Ascending aorta (tissue), 2 donors: ENCODE measurements around the gene RPLP2. TPM values are rescaled to one million over a fixed set of nuclear protein-coding genes. Genes with fewer than 3 reads are reported as not detected.
A peak's percentile ranks its signal among the peaks of the same experiment; 100 is the strongest.

Source experiments
- DNase-seq, 2 donors: peaks; one replicate each; pipeline ENCODE4 v3.0.0-alpha.2; 2019; ENCODE audit warnings: low spot score in 2 of 2
- H3K27ac ChIP-seq, 2 donors: fragments of 200-600 bp; sonication (generic); one replicate each; pipeline ENCODE4 v1.5.1; 2016 to 2017; ENCODE audit warnings: mild to moderate bottlenecking in 1 of 2
- H3K27me3 ChIP-seq: fragments of 200-600 bp; sonication (generic); one replicate; pipeline ENCODE4 v1.5.1; 2017
- H3K36me3 ChIP-seq, 2 donors: fragments of 200-600 bp; sonication (generic); one replicate each; pipeline ENCODE4 v1.5.1; 2016
- H3K4me1 ChIP-seq, 2 donors: fragments of 200-600 bp; sonication (generic); one replicate each; pipeline ENCODE4 v1.5.1; 2016 to 2017; ENCODE audit warnings: mild to moderate bottlenecking in 1 of 2
- H3K4me3 ChIP-seq, 2 donors: fragments of 200-600 bp; sonication (generic); one replicate each; pipeline ENCODE4 v1.5.1; 2016 to 2017; ENCODE audit warnings: mild to moderate bottlenecking in 1 of 2
- H3K9me3 ChIP-seq, 2 donors: fragments of 200-600 bp; sonication (generic); one replicate each; pipeline ENCODE4 v1.5.1; 2016
- intact Hi-C: fragments of 100-400 bp; cut with DNase I; formaldehyde crosslinking; loops from one replicate; pipeline ENCODE4 v1.15.1; 2023
- total RNA-seq: library from RNA; depleted of rRNA; stranded (reverse); fragments of >200 nt; gene quantifications from one replicate; pipeline ENCODE4 v1.1.0, GENCODE V29; 2016
- TF ChIP-seq, protein P1 (sequence below), 3 experiments: fragments of 200-600 bp in 2 of 3; fragments of 450-650 bp in 1 of 3; sonication (generic) in 2 of 3; IDR thresholded peaks; one replicate each; pipeline ENCODE4 v1.5.1; 2016 to 2019; ENCODE audit warnings: antibody characterized with exemption in 3 of 3, mild to moderate bottlenecking in 1 of 3, moderate library complexity in 1 of 3

Gene RPLP2
- total RNA-seq, 1 donor from 2014 or later = 897 TPM

DNA sequence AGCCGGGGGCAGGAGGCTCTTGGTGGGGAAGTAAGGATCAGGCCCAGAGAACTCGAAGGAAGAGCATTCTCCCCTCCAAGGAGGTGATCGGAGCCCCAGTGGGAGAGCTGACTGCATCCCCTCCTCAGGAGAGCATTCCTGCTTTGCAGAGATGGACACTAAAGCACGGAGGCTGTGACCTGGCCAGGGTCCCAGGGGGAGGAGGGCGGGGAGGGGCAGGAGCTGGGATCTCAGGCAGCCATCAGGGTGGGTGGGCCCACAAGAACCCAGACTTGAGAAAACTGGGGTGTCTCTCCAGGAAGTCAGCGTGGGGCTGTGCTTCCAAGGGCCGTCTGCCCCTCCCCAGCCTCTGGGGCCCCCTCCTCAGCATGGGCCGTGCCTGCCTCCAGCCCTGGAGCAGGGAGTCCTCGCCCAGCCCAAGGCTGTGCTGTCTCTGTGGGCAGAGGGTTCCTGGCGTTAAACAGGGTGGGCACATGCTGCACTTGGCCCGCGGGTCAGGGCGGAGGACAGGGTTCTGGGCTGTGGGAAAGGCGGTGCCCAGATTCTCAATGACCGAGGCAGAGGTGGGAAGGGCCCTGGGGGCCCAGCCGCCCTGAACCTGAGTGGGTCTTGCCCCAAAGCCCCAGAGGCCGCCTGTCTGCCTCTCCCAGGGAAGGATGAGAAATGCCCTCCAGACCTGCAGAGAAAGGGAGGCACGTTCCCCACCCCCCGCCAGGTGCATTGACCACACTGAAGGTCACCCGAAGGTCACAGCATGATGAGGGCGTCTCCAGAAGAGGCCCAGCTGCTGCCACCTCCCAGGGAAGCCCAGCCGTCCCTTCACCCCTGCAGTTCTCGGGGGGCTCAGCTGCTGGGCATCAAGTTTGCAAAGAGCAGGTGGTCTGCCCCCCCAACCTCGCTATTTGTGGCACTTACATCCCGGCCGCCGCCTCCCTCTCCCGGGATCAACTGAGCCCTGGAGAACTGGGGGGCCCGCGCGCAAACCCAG is 20.5 kb upstream of the RPLP2 start:
- H3K36me3 ChIP-seq = peaks cover 0 to 3% of the 10 kb centered on the region in 2 donors
- H3K27ac ChIP-seq = no peak overlapping the region
- intact Hi-C loops = no loop called here
- TF ChIP-seq, protein P1, sequence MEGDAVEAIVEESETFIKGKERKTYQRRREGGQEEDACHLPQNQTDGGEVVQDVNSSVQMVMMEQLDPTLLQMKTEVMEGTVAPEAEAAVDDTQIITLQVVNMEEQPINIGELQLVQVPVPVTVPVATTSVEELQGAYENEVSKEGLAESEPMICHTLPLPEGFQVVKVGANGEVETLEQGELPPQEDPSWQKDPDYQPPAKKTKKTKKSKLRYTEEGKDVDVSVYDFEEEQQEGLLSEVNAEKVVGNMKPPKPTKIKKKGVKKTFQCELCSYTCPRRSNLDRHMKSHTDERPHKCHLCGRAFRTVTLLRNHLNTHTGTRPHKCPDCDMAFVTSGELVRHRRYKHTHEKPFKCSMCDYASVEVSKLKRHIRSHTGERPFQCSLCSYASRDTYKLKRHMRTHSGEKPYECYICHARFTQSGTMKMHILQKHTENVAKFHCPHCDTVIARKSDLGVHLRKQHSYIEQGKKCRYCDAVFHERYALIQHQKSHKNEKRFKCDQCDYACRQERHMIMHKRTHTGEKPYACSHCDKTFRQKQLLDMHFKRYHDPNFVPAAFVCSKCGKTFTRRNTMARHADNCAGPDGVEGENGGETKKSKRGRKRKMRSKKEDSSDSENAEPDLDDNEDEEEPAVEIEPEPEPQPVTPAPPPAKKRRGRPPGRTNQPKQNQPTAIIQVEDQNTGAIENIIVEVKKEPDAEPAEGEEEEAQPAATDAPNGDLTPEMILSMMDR (IDR thresholded peaks at IDR 0.05) = no peak
- H3K4me3 ChIP-seq = peak overlapping the region in 1 of 2 donors; percentile 29
- no peaks in the 10 kb centered on the region for H3K4me1 ChIP-seq
- H3K27me3 ChIP-seq = peaks cover 3% of the 10 kb centered on the region
- no peak for DNase-seq
- no peaks in the 10 kb centered on the region for H3K9me3 ChIP-seq

- intact Hi-C loops = no loop called here
- Histone ChIP-seq H3K27me3 (peaks cover 3% of the 10 kb centered on the region), H3K36me3 (peaks cover 0 to 3% of the 10 kb centered on the region in 2 donors), H3K9me3 (no peaks in the 10 kb centered on the region), H3K4me3 (peak within 1 kb of the TSS in 1 of 2 donors; percentile 29), H3K27ac (no peak within 1 kb of the TSS), H3K4me1 (no peaks in the 10 kb centered on the region)
- TF ChIP-seq, protein P1 (IDR thresholded peaks at IDR 0.05) = no peak
- DNase-seq = no peak
Measured at GRCh38 chr11:789943-790342, 19.8 kb upstream of the RPLP2 start, which contains the start of gene CEND1. TSS of gene CEND1 (minus strand) at chr11:790090. CDS start at chr11:788576, 1,514 bp downstream.

DNA sequence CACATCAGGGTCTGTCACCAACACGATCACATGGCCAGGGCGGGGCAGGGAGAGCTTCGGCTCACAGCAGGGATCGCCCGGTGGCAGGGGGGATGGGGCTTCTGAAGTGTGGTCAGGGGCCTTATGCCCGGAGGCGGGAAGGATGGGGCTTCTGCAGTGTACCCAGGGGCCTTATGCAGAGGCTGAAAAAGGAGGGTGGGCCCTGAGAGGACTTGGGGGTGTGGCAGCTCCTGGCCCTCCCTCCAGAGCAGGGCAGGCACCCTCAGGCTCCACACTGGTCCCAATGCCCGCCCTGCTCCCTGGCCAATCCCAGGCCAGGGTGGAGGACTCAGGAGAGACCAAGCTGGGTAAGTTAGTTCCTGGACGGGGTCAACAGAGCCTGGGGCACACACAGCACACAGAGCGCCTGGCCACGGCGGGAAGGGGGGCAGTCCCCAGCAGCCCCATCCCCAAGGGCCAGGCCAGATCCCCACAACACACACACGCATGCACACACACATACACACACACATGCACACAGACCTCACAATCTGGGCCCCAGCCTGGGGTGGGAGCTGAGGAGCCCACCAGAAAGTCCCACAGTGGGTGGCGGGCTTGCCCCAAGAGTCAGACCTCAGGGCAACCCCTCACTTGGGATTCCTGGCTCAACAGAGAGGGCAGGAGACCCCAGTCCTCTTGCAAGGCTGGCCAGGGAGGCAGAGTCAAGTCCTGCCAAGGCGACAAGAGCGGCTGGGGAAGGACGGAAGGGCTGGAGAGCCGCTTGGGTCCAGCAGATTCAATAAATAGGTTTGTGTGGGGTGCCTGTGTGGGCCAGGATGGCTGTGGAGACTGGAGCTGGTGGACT is 18.8 kb upstream of the RPLP2 start:
- Histone ChIP-seq H3K27me3 (peaks cover 3% of the 10 kb centered on the region), H3K36me3 (peaks cover 0 to 3% of the 10 kb centered on the region in 2 donors), H3K4me1 (peaks cover 0 to 6% of the 10 kb centered on the region in 2 donors), H3K4me3 (no peak overlapping the region), H3K9me3 (no peaks in the 10 kb centered on the region), H3K27ac (no peak overlapping the region)
- no peak for DNase-seq
- intact Hi-C loops = no loop called here
- TF ChIP-seq, protein P1 (IDR thresholded peaks at IDR 0.05) = no peak

DNA sequence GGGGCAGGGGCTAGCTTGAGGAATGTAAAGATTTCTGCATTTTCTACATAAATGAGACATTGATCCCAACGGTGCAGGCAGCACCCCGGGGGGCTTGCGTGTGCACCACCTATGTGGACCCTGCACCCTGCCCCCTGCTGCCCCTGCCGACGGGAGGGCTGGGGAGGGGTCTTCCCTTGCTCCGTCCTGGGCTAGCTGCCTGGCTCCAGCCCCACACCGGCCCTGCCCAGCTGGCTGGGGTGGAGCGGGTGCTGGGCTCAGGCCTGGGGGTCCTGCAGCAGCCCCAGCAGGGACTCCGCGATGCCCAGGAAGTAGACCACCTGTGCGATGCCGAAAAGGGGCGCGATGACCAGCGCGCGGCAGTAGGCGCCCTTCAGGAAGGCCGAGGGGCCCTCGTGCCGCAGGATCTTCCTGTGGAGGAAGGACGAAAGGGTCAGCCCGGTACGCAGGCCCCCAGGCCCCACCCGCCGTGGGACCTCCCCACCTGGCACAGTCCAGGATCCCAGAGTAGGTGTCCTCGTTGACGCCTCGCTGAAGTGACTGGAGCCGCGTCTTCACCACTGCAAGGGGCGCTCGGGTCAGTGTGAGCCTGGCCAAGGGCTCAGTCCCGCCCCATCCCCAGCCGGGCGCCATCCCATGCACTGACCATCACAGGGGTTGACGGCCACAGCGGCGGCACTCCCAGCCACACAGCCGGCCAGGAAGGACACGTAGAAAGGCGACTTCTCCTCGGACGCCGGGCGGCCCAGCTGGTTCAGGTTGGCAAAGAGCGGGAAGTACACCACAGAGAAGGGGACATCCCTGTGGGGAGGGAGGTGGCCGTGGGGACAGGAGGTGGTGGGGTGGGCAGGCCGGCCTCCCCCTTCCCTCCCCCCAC is 17.9 kb upstream of the RPLP2 start:
- H3K36me3 ChIP-seq = peaks cover 0 to 3% of the 10 kb centered on the region in 2 donors
- intact Hi-C loops = no loop called here
- H3K9me3 ChIP-seq = no peaks in the 10 kb centered on the region
- H3K4me1 ChIP-seq = peaks cover 6 to 12% of the 10 kb centered on the region in 2 donors
- DNase-seq = no peak
- H3K4me3 ChIP-seq = no peak overlapping the region
- TF ChIP-seq, protein P1 (IDR thresholded peaks at IDR 0.05) = no peak
- no peak overlapping the region for H3K27ac ChIP-seq
- H3K27me3 ChIP-seq = peaks cover 3% of the 10 kb centered on the region

DNA sequence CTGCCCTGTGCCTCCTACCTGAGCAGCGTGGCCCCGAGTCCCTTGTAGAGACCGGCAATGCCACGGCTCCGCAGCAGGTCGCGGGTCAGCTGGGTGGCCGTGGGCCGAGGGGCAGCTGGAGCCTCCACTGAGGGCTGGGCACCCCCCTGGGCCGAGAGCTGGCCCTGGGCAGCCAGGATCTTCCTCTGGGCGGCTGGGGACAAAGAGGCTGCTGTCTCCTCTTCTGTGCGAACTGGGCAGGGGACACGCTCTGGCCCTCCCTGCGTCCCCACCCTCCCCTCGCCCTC is 17.3 kb upstream of the RPLP2 start:
- peaks cover 0 to 3% of the 10 kb centered on the region in 2 donors for H3K36me3 ChIP-seq
- no peak for DNase-seq
- H3K4me1 ChIP-seq = peaks cover 9 to 16% of the 10 kb centered on the region in 2 donors
- TF ChIP-seq, protein P1 (IDR thresholded peaks at IDR 0.05) = no peak
- H3K9me3 ChIP-seq = no peaks in the 10 kb centered on the region
- intact Hi-C loops = no loop called here
- H3K4me3 ChIP-seq = no peak overlapping the region
- no peak overlapping the region for H3K27ac ChIP-seq
- peaks cover 3% of the 10 kb centered on the region for H3K27me3 ChIP-seq
